Breast epithelium (tissue), 4 donors: Measurements from ENCODE around the gene ATP6V1C2. TPM values are rescaled to one million over a fixed set of nuclear protein-coding genes. Genes with fewer than 3 reads are reported as not detected.
A peak's percentile ranks its signal among the peaks of the same experiment; 100 is the strongest.
"Not testable (repeated sequence)": the region's sequence is repeated elsewhere in the genome, so short reads cannot be mapped to it uniquely, and the experiment has no call there.

ENCODE experiments used
- DNase-seq, 2 donors: peaks; one replicate each; pipeline ENCODE4 v3.0.0-alpha.2; 2019; ENCODE audit warnings: low spot score in 2 of 2
- H3K27ac ChIP-seq, 2 donors: fragments of 200-600 bp; sonication (generic) in 1 of 2; one replicate each; pipeline ENCODE4 v1.5.1; 2016 to 2019; ENCODE audit warnings: mild to moderate bottlenecking in 1 of 2
- H3K27me3 ChIP-seq, 2 donors: fragments of 200-600 bp; sonication (generic) in 1 of 2; one replicate each; pipeline versions ENCODE4 v1.5.1 to v1.6.0; 2017 to 2019; ENCODE audit warnings: control low read depth in 1 of 2, mild to moderate bottlenecking in 1 of 2
- H3K36me3 ChIP-seq: fragments of 200-600 bp; one replicate; pipeline ENCODE4 v1.5.1; 2019
- H3K4me1 ChIP-seq, 2 donors: fragments of 200-600 bp; sonication (generic); one replicate each; pipeline ENCODE4 v1.5.1; 2016 to 2019; ENCODE audit warnings: control low read depth in 1 of 2
- H3K4me3 ChIP-seq, 3 donors: fragments of 200-600 bp; sonication (generic); 1 replicate in 2 of 3; 2 replicates in 1 of 3; pipeline ENCODE4 v1.5.1; 2016 to 2019; ENCODE audit warnings: mild to moderate bottlenecking in 3 of 3, moderate library complexity in 2 of 3
- H3K9me3 ChIP-seq, 2 donors: fragments of 200-600 bp; sonication (generic) in 1 of 2; one replicate each; pipeline ENCODE4 v1.5.1; 2016 to 2019; ENCODE audit warnings: control low read depth in 1 of 2
- CTCF ChIP-seq, 3 donors: fragments of 450-650 bp; IDR thresholded peaks; one replicate each; pipeline ENCODE4 v1.5.1; 2016 to 2017; ENCODE audit warnings: antibody characterized with exemption in 3 of 3, mild to moderate bottlenecking in 3 of 3, moderate library complexity in 3 of 3
- POLR2A ChIP-seq: fragments of 450-650 bp; IDR thresholded peaks from one replicate; pipeline ENCODE4 v1.6.1; 2016; ENCODE audit warnings: antibody characterized with exemption, mild to moderate bottlenecking, moderate library complexity
- POLR2AphosphoS5 ChIP-seq, 3 donors: sonication (generic); formaldehyde crosslinking; IDR thresholded peaks; one replicate each; pipeline ENCODE4 v1.6.1; 2017; ENCODE audit warnings: antibody characterized with exemption in 3 of 3
- intact Hi-C: fragments of 100-400 bp; cut with DNase I; formaldehyde crosslinking; loops from one replicate; pipeline ENCODE4 v1.15.1; 2023; ENCODE audit warnings: low total_unique reads
- total RNA-seq, 3 donors: library from RNA; depleted of rRNA; stranded (reverse); fragments of >200 nt; gene quantifications; one replicate each; pipeline ENCODE4 v1.1.0, GENCODE V29; 2016

ATP6V1C2 gene
- total RNA-seq, 3 donors from 2014 or later, result 0.16 to 18.7 (median 0.66) TPM

GRCh38 chr2:10806543-10806942 is 85.1 kb downstream of the ATP6V1C2 start:
- Histone ChIP-seq H3K9me3 (no peaks in the 10 kb centered on the region), H3K4me1 (no peaks in the 10 kb centered on the region), H3K27ac (no peak overlapping the region), H3K36me3 (no peaks in the 10 kb centered on the region), H3K4me3 (no peak overlapping the region), H3K27me3 (no peaks in the 10 kb centered on the region)
- no peak for TF ChIP-seq POLR2A
- no peak for TF ChIP-seq POLR2AphosphoS5 (IDR thresholded peaks at IDR 0.05)
- no peak for TF ChIP-seq CTCF (IDR thresholded peaks at IDR 0.05)
- no peak for DNase-seq
- intact Hi-C loops, result no loop called here

GRCh38 chr2:10810202-10811161 is 89.1 kb downstream of the ATP6V1C2 start:
- Histone ChIP-seq H3K27ac (peak overlapping the region in 1 of 2 donors; percentile 95), H3K4me3 (peak overlapping the region in 2 of 3 donors; percentile 90 to 99), H3K9me3 (no peaks in the 10 kb centered on the region), H3K36me3 (no peaks in the 10 kb centered on the region), H3K27me3 (no peaks in the 10 kb centered on the region), H3K4me1 (no peaks in the 10 kb centered on the region)
- no peak for DNase-seq
- intact Hi-C loops, result no loop called here
- TF ChIP-seq POLR2AphosphoS5 (IDR thresholded peaks at IDR 0.05) (no peak), CTCF (IDR thresholded peaks at IDR 0.05) (peak in 1 of 3 donors; percentile 8), POLR2A (no peak)

- DNase-seq, result no peak
- H3K27ac ChIP-seq, result peak overlapping the region; percentile 95 to 97
- no peaks in the 10 kb centered on the region for H3K4me1 ChIP-seq
- intact Hi-C loops, result no loop called here
- TF ChIP-seq POLR2A, result no peak
- no peak for TF ChIP-seq CTCF (IDR thresholded peaks at IDR 0.05)
- no peak for TF ChIP-seq POLR2AphosphoS5 (IDR thresholded peaks at IDR 0.05)
- H3K4me3 ChIP-seq, result peak overlapping the region; percentile 81 to 99 (median 90)
- H3K36me3 ChIP-seq, result no peaks in the 10 kb centered on the region
- H3K9me3 ChIP-seq, result no peaks in the 10 kb centered on the region
- no peaks in the 10 kb centered on the region for H3K27me3 ChIP-seq
These were observed 90.1 kb downstream of the ATP6V1C2 start for GRCh38 chr2:10811517-10811916.

- DNase-seq, result peak; percentile 94 to 95
- TF ChIP-seq CTCF (IDR thresholded peaks at IDR 0.05) (no peak), POLR2A (no peak), POLR2AphosphoS5 (IDR thresholded peaks at IDR 0.05) (peak in 2 of 3 donors; percentile 55 to 61)
- Histone ChIP-seq H3K36me3 (no peaks in the 10 kb centered on the region), H3K4me3 (peak within 1 kb of the TSS; percentile 81 to 99 (median 90)), H3K9me3 (no peaks in the 10 kb centered on the region), H3K27me3 (no peaks in the 10 kb centered on the region), H3K4me1 (no peaks in the 10 kb centered on the region), H3K27ac (peak within 1 kb of the TSS; percentile 95 to 97)
- intact Hi-C loops, result no loop called here
These were observed 91.1 kb downstream of the ATP6V1C2 start, which contains the start of gene PDIA6 for GRCh38 chr2:10812362-10813162. Gene PDIA6, minus strand, starts transcription at chr2:10812785. Its CDS starts 89 bp downstream, at chr2:10812696.

GRCh38 chr2:10813163-10814138 is 92.0 kb downstream of the ATP6V1C2 start:
- H3K27me3 ChIP-seq, H3K9me3 ChIP-seq, DNase-seq, H3K4me1 ChIP-seq, H3K36me3 ChIP-seq, intact Hi-C loops: not testable (repeated sequence)
- H3K4me3 ChIP-seq, result peak overlapping the region; percentile 81 to 99 (median 90)
- peak overlapping the region; percentile 95 to 97 for H3K27ac ChIP-seq
